Measurements from ENCODE around the gene PRRT4. TPM values are rescaled to one million over a fixed set of nuclear protein-coding genes. Genes with fewer than 3 reads are reported as not detected.

The PRRT4 gene
- total and polyA plus RNA-seq, 9 of the 15 experiments (the other 6 are each of a cell fraction or from before 2014, with no cell fraction given): not detected

DNA sequence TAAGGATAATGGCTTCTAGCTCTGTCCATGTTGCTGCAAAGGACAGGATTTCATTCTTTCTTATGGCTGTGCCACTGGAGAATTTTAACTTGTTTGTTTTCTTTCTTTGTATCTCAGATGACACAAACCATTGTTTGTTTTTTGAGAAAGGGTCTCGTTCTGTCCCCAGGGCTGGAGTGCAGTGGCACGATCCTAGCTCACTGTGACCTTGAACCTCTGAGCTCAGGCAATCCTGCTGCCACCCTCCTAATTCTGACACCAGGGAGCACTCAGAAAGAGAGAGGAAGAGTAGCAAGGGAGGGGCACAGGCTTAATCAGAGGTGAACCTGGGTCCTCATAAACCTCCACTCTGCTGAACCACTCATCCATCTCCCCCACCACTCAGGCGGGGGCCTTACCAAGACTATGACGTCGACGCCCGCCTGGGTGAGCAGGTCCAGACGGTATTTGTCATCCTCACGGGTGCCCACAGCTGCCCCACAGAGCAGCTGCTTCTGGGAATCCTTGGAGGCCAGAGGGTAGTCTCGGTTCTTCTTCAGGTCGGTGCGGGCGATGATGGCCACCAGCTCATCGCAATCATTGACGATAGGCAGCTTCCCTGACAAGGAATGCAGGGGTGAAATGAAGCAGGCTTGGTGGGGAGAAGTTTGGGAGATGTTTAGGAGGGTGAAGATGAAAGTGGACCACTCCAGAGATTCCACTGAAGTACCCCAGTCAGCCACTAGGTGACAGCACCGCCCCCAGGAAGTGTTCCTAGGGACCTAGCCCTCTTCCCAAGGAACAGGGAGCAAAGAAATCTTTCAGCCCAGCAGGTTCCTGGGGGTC, 36.7 kb upstream of the PRRT4 start (continued):
- TF ChIP-seq, protein P1, sequence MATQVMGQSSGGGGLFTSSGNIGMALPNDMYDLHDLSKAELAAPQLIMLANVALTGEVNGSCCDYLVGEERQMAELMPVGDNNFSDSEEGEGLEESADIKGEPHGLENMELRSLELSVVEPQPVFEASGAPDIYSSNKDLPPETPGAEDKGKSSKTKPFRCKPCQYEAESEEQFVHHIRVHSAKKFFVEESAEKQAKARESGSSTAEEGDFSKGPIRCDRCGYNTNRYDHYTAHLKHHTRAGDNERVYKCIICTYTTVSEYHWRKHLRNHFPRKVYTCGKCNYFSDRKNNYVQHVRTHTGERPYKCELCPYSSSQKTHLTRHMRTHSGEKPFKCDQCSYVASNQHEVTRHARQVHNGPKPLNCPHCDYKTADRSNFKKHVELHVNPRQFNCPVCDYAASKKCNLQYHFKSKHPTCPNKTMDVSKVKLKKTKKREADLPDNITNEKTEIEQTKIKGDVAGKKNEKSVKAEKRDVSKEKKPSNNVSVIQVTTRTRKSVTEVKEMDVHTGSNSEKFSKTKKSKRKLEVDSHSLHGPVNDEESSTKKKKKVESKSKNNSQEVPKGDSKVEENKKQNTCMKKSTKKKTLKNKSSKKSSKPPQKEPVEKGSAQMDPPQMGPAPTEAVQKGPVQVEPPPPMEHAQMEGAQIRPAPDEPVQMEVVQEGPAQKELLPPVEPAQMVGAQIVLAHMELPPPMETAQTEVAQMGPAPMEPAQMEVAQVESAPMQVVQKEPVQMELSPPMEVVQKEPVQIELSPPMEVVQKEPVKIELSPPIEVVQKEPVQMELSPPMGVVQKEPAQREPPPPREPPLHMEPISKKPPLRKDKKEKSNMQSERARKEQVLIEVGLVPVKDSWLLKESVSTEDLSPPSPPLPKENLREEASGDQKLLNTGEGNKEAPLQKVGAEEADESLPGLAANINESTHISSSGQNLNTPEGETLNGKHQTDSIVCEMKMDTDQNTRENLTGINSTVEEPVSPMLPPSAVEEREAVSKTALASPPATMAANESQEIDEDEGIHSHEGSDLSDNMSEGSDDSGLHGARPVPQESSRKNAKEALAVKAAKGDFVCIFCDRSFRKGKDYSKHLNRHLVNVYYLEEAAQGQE (IDR thresholded peaks at IDR 0.05; ENCODE audit: borderline replicate concordance): peak; percentile 93
- TF ChIP-seq, protein P1 (CRISPR knock-in tag; IDR thresholded peaks at IDR 0.05; ENCODE audit: low read depth): no peak
- TF ChIP-seq KDM1A (IDR thresholded peaks at IDR 0.05): no peak
- no peak for TF ChIP-seq ZNF507 (tag; conservative IDR thresholded peaks at IDR 0.05)
- TF ChIP-seq SIRT6 (IDR thresholded peaks at IDR 0.05; ENCODE audit: low read depth, low read length): no peak
- 0 out of 2 replicates have a peak, but pooled peaks have one; percentile 18 for TF ChIP-seq RBFOX2 (IDR thresholded peaks at IDR 0.05; ENCODE audit: low read depth, low read length)
- TF ChIP-seq RCOR1 (IDR thresholded peaks at IDR 0.05; ENCODE audit: borderline replicate concordance in 1 of 2, low read depth in 2 of 2, low read length in 2 of 2): peak in 1 of 2 experiments; percentile 59; a peak in 1 of 4 replicates
- no peak for TF ChIP-seq KLF10 (CRISPR knock-in tag; IDR thresholded peaks at IDR 0.05)
- TF ChIP-seq PML (IDR thresholded peaks at IDR 0.05; ENCODE audit: low read length): no peak
- 0 out of 2 replicates have a peak, but pooled peaks have one; percentile 31 for TF ChIP-seq MYNN (IDR thresholded peaks at IDR 0.05)
- TF ChIP-seq MYNN (CRISPR knock-in tag; IDR thresholded peaks at IDR 0.05): no peak
- TF ChIP-seq POLR2A (conservative IDR thresholded peaks at IDR 0.05): 0 out of 2 replicates have a peak, but pooled peaks have one; percentile 19
- no peak for TF ChIP-seq GATA2 (CRISPR knock-in tag; IDR thresholded peaks at IDR 0.05)
- no peak for TF ChIP-seq SRF (CRISPR knock-in tag; IDR thresholded peaks at IDR 0.05)
- TF ChIP-seq, protein P2, sequence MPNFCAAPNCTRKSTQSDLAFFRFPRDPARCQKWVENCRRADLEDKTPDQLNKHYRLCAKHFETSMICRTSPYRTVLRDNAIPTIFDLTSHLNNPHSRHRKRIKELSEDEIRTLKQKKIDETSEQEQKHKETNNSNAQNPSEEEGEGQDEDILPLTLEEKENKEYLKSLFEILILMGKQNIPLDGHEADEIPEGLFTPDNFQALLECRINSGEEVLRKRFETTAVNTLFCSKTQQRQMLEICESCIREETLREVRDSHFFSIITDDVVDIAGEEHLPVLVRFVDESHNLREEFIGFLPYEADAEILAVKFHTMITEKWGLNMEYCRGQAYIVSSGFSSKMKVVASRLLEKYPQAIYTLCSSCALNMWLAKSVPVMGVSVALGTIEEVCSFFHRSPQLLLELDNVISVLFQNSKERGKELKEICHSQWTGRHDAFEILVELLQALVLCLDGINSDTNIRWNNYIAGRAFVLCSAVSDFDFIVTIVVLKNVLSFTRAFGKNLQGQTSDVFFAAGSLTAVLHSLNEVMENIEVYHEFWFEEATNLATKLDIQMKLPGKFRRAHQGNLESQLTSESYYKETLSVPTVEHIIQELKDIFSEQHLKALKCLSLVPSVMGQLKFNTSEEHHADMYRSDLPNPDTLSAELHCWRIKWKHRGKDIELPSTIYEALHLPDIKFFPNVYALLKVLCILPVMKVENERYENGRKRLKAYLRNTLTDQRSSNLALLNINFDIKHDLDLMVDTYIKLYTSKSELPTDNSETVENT (CRISPR knock-in tag; IDR thresholded peaks at IDR 0.05): no peak
- no peak for TF ChIP-seq ZNF707 (CRISPR knock-in tag; conservative IDR thresholded peaks at IDR 0.05)
- no peak for TF ChIP-seq ZNF57 (CRISPR knock-in tag; IDR thresholded peaks at IDR 0.05)
- no peak for TF ChIP-seq ZNF224 (CRISPR knock-in tag; IDR thresholded peaks at IDR 0.05)

All from K562 (cell line).